Spinal cord (tissue), 10 donors: ENCODE results near the gene PDZRN3. TPM values are rescaled to one million over a fixed set of nuclear protein-coding genes. Genes with fewer than 3 reads are reported as not detected.

Experiments used
- DNase-seq, 6 donors: peaks; one replicate each; pipeline versions ENCODE4 v3.0.0 to v3.0.0-alpha.2; 2013 to 2015; ENCODE audit warnings: low spot score in 6 of 6, low read depth in 4 of 6
- H3K27ac ChIP-seq: one replicate; pipeline ENCODE4 v1.5.1; 2013; ENCODE audit warnings: low read depth, low read length, control low read depth
- H3K27me3 ChIP-seq: one replicate; pipeline ENCODE4 v1.6.1; 2013; ENCODE audit warnings: low read length; ENCODE audit not compliant: control insufficient read depth, insufficient read depth
- H3K36me3 ChIP-seq: one replicate; pipeline ENCODE4 v1.6.1; 2013; ENCODE audit warnings: low read length; ENCODE audit not compliant: control insufficient read depth, insufficient read depth
- H3K4me1 ChIP-seq: one replicate; pipeline ENCODE4 v1.6.1; 2013; ENCODE audit warnings: low read length; ENCODE audit not compliant: control insufficient read depth, insufficient read depth
- H3K4me3 ChIP-seq: one replicate; pipeline ENCODE4 v1.5.1; 2013; ENCODE audit warnings: low read depth, low read length, control low read depth
- H3K9me3 ChIP-seq: one replicate; pipeline ENCODE4 v1.6.1; 2013; ENCODE audit warnings: low read length; ENCODE audit not compliant: control insufficient read depth, insufficient read depth
- WGBS: methylation state at CpG from one replicate; pipeline ENCODE4 v1.1.5; 2013; ENCODE audit warnings: missing lambda C conversion rate; ENCODE audit not compliant: insufficient coverage; 5-methylcytosine and 5-hydroxymethylcytosine counted together
- polyA plus RNA-seq, 2 donors: library from polyadenylated mRNA; unstranded; fragments of 120-200 nt; gene quantifications; one replicate each; pipeline ENCODE4 v1.2.1, GENCODE V29; 2013; ENCODE audit not compliant: insufficient read length in 2 of 2
- total RNA-seq, 2 donors: library from RNA; depleted of rRNA in 1 of 2; stranded (reverse); fragments of 120-200 nt in 1 of 2; fragments of >200 nt in 1 of 2; gene quantifications; one replicate each; pipeline versions ENCODE4 v1.2.3 to v1.2.4, GENCODE V29; 2013 to 2014
- donor health status: healthy.

The PDZRN3 gene
- total and polyA plus RNA-seq, 4 donors: 21.8 to 83.6 (median 30.2) TPM

DNA sequence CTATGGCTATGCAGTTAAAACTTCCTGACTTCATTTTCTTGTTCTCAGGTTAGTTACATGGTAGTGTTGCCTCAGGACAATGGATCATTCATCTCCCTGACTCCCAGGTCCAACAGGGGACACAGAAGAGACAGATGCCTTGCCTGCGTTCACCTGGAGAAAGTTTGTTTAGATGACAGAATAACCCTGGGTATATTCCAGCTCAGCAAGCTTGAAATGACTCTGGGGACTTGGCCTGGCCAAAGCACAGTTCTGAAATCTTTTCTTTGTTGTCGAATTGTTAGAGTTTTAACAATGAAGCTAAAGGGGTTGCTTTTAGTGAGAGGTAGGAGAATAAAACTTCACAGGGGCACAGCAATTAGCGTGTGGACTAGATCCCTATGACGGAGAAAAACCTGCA is 206.1 kb downstream of the PDZRN3 start:
- no peak for DNase-seq
- H3K27ac ChIP-seq: peak overlapping the region; percentile 6
- no peak overlapping the region for H3K4me3 ChIP-seq
- WGBS: 67% methylated on average over 2 of the region's 4 CpGs
- H3K9me3 ChIP-seq: no peaks in the 10 kb centered on the region
- H3K27me3 ChIP-seq: no peaks in the 10 kb centered on the region
- H3K36me3 ChIP-seq: no peaks in the 10 kb centered on the region
- no peaks in the 10 kb centered on the region for H3K4me1 ChIP-seq

DNA sequence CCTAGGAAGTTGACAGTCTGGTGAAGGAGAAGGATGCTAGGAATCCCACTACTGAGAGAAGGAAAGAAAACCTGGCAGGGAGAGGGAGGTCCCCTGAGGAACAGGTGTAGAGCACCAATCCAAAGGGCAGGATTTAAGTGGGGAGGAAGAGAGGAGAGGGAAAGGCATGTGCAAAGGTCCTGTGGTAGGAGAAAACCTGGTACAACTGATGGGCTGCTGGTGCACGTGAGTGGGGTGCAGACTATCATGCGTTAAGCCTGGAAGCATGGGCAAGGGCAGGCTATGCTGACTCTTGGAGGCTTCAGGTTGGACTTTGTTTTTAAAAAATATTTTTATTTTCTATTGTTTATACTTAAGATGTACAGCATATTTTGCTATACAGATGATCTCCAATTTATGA is 209.6 kb downstream of the PDZRN3 start:
- Histone ChIP-seq H3K27ac (no peak overlapping the region), H3K4me1 (peaks cover 3% of the 10 kb centered on the region), H3K4me3 (no peak overlapping the region), H3K36me3 (no peaks in the 10 kb centered on the region), H3K27me3 (no peaks in the 10 kb centered on the region), H3K9me3 (no peaks in the 10 kb centered on the region)
- no peak for DNase-seq
- no CpG with 5 or more reads among the region's 2 CpGs for WGBS

DNA sequence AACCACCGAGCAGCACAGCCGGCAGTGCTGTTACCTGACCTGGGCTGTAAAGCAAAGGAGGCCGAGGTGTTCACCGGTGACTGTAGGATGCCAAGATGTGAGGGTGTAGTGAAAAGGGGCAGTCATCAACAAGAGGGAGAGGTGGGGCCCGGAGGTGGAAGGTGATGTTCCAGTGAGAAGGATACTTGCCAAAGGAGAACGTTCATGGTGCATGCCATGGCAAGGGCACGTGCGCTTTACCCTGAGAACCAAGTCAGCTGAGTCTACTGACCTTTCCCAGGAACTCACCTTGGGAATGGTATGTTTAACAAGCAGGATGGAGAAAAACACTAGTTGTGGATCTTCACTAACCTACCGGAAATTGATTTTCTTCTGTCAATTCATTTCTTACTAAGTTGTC is 211.1 kb downstream of the PDZRN3 start:
- H3K4me1 ChIP-seq: peaks cover 3% of the 10 kb centered on the region
- DNase-seq: no peak
- H3K36me3 ChIP-seq: no peaks in the 10 kb centered on the region
- no peaks in the 10 kb centered on the region for H3K27me3 ChIP-seq
- no peak overlapping the region for H3K4me3 ChIP-seq
- 96% methylated on average over 7 of the region's 9 CpGs for WGBS
- H3K9me3 ChIP-seq: no peaks in the 10 kb centered on the region
- no peak overlapping the region for H3K27ac ChIP-seq

DNA sequence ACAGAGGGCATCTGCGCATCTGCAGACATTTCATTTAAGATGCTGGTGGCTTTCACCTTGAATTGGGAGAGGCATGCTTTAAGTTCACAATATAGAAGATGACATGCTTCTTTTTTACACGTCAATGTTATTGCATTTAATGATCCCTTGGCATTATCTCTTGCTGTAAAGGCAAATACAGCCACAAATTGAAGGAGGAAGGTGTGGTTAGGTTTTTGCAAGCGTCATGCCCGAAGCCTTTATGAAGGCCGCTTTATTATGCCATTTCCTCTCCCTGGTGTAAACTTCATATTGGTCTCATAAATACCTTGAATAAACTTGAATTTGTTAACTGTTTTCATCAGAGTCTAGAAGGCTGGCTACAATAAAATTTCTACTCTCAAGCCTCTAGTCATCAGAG is 212.7 kb downstream of the PDZRN3 start:
- no CpG with 5 or more reads among the region's 5 CpGs for WGBS
- no peaks in the 10 kb centered on the region for H3K36me3 ChIP-seq
- H3K27ac ChIP-seq: no peak overlapping the region

DNA sequence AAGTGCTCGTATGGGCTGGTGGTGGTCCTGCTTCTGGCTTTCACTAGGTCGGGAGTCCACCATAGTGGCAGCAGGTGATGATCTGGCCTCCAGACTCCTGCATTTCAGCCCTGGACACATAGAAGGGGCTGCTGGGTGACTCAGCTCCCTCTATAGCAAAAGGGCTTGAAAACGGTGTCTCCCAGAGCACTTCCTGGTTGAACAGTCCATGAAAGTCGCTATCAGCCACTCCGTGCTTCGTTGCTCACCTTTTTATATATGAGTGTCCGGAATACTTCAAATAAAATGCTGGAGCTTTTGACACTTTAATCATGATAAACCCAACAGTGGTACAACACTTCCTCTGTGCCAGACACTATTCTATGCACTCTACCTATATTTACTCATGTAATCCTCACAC is 213.2 kb downstream of the PDZRN3 start:
- Histone ChIP-seq H3K4me3 (no peak overlapping the region), H3K9me3 (no peaks in the 10 kb centered on the region), H3K4me1 (peaks cover 3% of the 10 kb centered on the region), H3K27me3 (no peaks in the 10 kb centered on the region), H3K27ac (no peak overlapping the region), H3K36me3 (no peaks in the 10 kb centered on the region)
- WGBS: 93% methylated on average over 7 of the region's 7 CpGs
- DNase-seq: no peak

More for the DNA sequence above, 212.7 kb downstream of the PDZRN3 start:
- Histone ChIP-seq H3K4me1 (peaks cover 3% of the 10 kb centered on the region), H3K4me3 (no peak overlapping the region), H3K27me3 (no peaks in the 10 kb centered on the region), H3K9me3 (no peaks in the 10 kb centered on the region)
- DNase-seq: peak in 1 of 6 donors; percentile 41

DNA sequence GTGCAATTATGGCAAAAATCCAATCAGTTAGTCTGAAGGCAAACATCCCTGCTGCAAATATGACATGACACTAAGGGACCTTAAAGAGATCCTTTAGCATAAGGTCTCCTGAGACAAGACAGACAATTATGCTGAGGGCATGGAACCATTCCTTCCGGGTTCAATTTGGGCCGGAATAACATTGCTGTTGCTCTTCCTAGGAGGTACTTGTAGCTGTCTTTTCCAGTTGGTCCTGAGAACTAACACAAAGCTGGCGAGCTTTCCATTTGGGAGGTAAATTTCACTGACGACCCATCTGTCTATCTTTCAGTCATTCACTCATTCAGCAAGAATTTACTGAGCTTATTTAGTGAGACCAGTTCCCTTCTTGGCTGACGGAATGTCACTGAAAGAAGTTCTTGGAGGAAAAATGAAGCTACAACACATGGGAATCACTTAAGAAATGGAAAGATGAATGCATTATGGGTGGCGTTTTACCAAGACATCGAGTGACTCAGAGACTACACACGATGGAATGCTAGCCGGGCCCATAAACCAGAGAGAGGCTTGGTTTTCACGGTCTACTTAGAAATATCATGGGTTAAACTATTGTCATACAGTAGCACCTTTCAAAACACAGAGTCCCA is 215.5 kb downstream of the PDZRN3 start:
- Histone ChIP-seq H3K9me3 (no peaks in the 10 kb centered on the region), H3K27ac (no peak overlapping the region), H3K36me3 (no peaks in the 10 kb centered on the region), H3K27me3 (no peaks in the 10 kb centered on the region), H3K4me1 (peaks cover 3% of the 10 kb centered on the region), H3K4me3 (no peak overlapping the region)
- WGBS: 85% methylated on average over 3 of the region's 10 CpGs
- DNase-seq: peak in 1 of 6 donors; percentile 75

DNA sequence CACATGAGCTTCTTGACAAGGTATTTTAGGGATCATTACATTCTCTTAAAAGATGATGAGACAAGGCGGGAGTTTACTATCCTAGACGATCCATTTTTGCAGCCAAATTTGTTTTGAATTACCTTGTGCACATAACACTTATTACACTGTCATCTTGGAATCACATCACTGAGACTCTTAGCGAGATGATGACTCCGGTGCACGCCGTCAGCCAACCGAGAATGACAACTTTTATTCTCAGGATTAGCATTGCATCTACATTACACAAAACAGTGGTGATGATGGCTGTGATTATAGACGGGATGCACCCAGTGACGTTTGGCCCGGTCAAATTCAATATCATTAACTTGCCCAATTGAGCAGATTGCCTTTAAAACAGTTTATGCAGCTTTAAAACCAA is 216.1 kb downstream of the PDZRN3 start:
- Histone ChIP-seq H3K36me3 (no peaks in the 10 kb centered on the region), H3K4me1 (peaks cover 3% of the 10 kb centered on the region), H3K27ac (no peak overlapping the region), H3K27me3 (no peaks in the 10 kb centered on the region), H3K4me3 (no peak overlapping the region), H3K9me3 (no peaks in the 10 kb centered on the region)
- WGBS: 100% methylated on average over 1 of the region's 10 CpGs
- peak in 1 of 6 donors; percentile 68 for DNase-seq

DNA sequence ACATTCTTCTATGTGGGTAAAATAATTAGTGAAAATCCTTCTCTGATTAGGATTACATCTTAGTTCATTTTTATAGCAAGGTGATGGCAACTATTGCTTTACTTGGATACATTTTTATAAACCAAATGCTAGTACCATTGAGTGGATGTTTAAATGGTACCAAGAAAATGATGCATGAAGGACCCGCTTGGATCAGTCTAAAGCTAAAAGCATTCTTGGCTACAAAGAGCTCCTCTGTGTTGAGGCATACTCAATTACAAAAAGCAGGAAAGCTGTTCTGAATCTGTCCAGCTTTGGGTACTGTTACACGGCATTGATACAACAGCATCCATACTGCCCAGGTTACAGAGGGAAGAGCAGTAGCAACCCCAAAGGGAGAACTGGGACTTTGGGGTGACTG is 217.2 kb downstream of the PDZRN3 start:
- no peaks in the 10 kb centered on the region for H3K27me3 ChIP-seq
- H3K9me3 ChIP-seq: no peaks in the 10 kb centered on the region
- H3K4me3 ChIP-seq: no peak overlapping the region
- no peaks in the 10 kb centered on the region for H3K36me3 ChIP-seq
- 44% methylated on average over 1 of the region's 2 CpGs for WGBS
- H3K27ac ChIP-seq: no peak overlapping the region
- H3K4me1 ChIP-seq: peaks cover 3% of the 10 kb centered on the region
- DNase-seq: no peak

DNA sequence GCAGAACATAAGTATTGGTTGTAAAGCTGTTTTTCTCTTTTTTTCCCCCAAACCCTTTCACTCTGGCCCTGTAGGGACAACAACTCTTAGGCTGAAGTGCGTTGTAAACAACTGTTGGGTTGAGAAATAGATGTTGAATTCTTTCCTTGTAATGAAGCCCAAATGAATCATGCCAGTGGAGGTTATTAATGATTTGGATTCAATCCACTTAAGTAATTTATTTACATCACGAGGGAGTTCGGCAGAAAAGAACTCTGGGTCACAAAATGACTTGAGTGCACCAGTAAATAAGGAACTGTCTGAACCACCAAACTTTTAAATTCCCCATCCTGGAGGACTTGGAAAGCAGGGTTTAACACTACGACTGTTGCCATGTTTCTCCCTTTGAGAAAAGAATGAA is 218.9 kb downstream of the PDZRN3 start:
- Histone ChIP-seq H3K4me3 (no peak overlapping the region), H3K27me3 (no peaks in the 10 kb centered on the region), H3K4me1 (peaks cover 7% of the 10 kb centered on the region), H3K27ac (no peak overlapping the region), H3K9me3 (no peaks in the 10 kb centered on the region), H3K36me3 (no peaks in the 10 kb centered on the region)
- DNase-seq: peak in 1 of 6 donors; percentile 29
- WGBS: 80% methylated on average over 1 of the region's 4 CpGs

DNA sequence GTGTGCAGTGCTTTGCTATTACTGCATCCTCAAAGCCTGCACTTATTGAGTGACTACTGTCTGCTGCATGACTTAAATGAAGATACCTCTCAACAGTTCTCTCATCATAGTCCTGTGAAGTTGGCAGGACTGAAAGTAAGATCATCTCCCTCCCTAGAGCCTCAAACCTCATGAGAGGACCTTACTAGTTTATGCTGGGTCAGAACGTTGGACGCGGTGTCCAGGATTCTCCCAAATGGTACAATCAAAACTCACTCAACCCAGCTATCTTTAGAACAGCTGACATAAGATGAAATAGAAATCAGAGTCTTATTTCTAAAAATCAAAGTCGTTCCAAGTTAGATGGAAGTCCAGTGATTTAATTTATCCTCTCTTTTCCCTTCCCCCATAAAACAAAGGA is 219.7 kb downstream of the PDZRN3 start:
- H3K27me3 ChIP-seq: no peaks in the 10 kb centered on the region
- H3K27ac ChIP-seq: no peak overlapping the region
- no peak for DNase-seq
- WGBS: no CpG with 5 or more reads among the region's 4 CpGs
- H3K4me3 ChIP-seq: no peak overlapping the region
- no peaks in the 10 kb centered on the region for H3K9me3 ChIP-seq
- H3K4me1 ChIP-seq: peaks cover 7% of the 10 kb centered on the region
- H3K36me3 ChIP-seq: no peaks in the 10 kb centered on the region
